Stimulated activated naive CD8-positive, alpha-beta T cell treated with anti-CD3 and anti-CD28 coated beads, Interleukin-15, Interleukin-2, amounts not matched to agents 100 U/mL and 50 U/mL, for 24 hours (primary cell): Measurements from ENCODE around the gene TELO2.

Experiments
- ATAC-seq: fragments of 150-1000 bp; cut with Tn5 transposase; one replicate; pipeline ENCODE4 v1.10.0; 2021
- DNase-seq: peaks from one replicate; pipeline ENCODE4 v3.0.0; 2021

Gene TELO2

GRCh38 chr16:1537138-1537577 lies 44.0 kb downstream of the TELO2 start:
- ATAC-seq (no peak), DNase-seq (no peak)

- DNase-seq (peak; percentile 62), ATAC-seq (no peak)
These were observed 44.7 kb downstream of the TELO2 start for GRCh38 chr16:1537763-1538289.

- ATAC-seq = peak; percentile 7
- DNase-seq = peak; percentile 57
These were observed 45.8 kb downstream of the TELO2 start for GRCh38 chr16:1538804-1539520.

GRCh38 chr16:1539720-1540555 lies 46.8 kb downstream of the TELO2 start:
- no peak for DNase-seq

GRCh38 chr16:1540556-1540855 lies 47.3 kb downstream of the TELO2 start:
- DNase-seq (no peak), ATAC-seq (no peak)

More at GRCh38 chr16:1539720-1540555, 46.8 kb downstream of the TELO2 start:
- no peak for ATAC-seq

- no peak for ATAC-seq
- no peak for DNase-seq
These were observed 48.4 kb downstream of the TELO2 start for GRCh38 chr16:1541293-1542165.

GRCh38 chr16:1542166-1542500 lies 49.0 kb downstream of the TELO2 start:
- DNase-seq = no peak
- ATAC-seq = no peak

- DNase-seq (no peak), ATAC-seq (no peak)
These were observed 49.4 kb downstream of the TELO2 start for GRCh38 chr16:1542533-1542932.

GRCh38 chr16:1543085-1543896 lies 50.1 kb downstream of the TELO2 start:
- DNase-seq (peak; percentile 81), ATAC-seq (peak; percentile 91)

GRCh38 chr16:1545044-1546040 lies 52.2 kb downstream of the TELO2 start:
- DNase-seq = no peak
- ATAC-seq = no peak

- DNase-seq (no peak), ATAC-seq (no peak)
These were observed 53.3 kb downstream of the TELO2 start for GRCh38 chr16:1546430-1546829.

- DNase-seq = no peak
- ATAC-seq = no peak
These were observed 55.1 kb downstream of the TELO2 start for GRCh38 chr16:1548233-1548632.

GRCh38 chr16:1548727-1549126 lies 55.6 kb downstream of the TELO2 start:
- ATAC-seq = no peak
- DNase-seq = no peak

GRCh38 chr16:1550069-1550468 lies 56.9 kb downstream of the TELO2 start:
- no peak for DNase-seq
- no peak for ATAC-seq

- no peak for ATAC-seq
- no peak for DNase-seq
These were observed 57.5 kb downstream of the TELO2 start for GRCh38 chr16:1550696-1551095.

GRCh38 chr16:1551166-1551565 lies 58.0 kb downstream of the TELO2 start:
- DNase-seq (no peak), ATAC-seq (no peak)

- ATAC-seq = no peak
- DNase-seq = no peak
These were observed 59.0 kb downstream of the TELO2 start for GRCh38 chr16:1552129-1552528.

GRCh38 chr16:1553946-1554825 lies 61.0 kb downstream of the TELO2 start:
- ATAC-seq (no peak), DNase-seq (no peak)

GRCh38 chr16:1554826-1555445 lies 61.8 kb downstream of the TELO2 start:
- DNase-seq (no peak), ATAC-seq (no peak)
